Neural cell (in vitro differentiated cells): ENCODE data around the gene WWTR1.

Experiments used
- POLR2AphosphoS5 ChIP-seq: IDR thresholded peaks from 2 replicates; pipeline ENCODE4 v1.6.1; 2012
- SMC3 ChIP-seq: fragments of 450-650 bp; conservative IDR thresholded peaks from 2 replicates; pipeline ENCODE4 v1.6.1; 2014; ENCODE audit warnings: antibody characterized with exemption, mild to moderate bottlenecking, moderate library complexity; ENCODE audit not compliant: poor library complexity
- TF ChIP-seq, protein P1 (sequence below): fragments of 450-650 bp; IDR thresholded peaks from 2 replicates; pipeline ENCODE4 v1.5.1; 2014; ENCODE audit warnings: antibody characterized with exemption, mild to moderate bottlenecking, moderate library complexity; ENCODE audit not compliant: poor library complexity, severe bottlenecking

DNA sequence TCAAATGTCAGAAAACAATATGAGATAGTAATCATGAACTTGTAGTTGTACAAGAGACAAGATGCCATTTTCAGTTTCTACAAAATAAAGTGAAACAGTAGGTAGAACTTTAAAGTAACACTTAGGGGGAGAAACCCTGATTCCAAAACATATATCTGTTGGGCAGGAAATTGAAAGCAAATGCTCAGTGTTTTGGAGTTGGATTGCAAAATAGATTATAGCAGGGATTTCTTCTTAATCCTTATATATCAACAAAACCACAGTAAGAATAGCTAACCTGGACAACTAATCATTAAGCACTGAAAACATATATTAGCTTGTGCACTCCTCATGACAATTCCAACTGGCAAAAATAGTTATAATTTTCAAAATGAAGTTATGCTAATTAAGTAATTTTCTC lies 47.6 kb upstream of the WWTR1 start:
- TF ChIP-seq, protein P1, sequence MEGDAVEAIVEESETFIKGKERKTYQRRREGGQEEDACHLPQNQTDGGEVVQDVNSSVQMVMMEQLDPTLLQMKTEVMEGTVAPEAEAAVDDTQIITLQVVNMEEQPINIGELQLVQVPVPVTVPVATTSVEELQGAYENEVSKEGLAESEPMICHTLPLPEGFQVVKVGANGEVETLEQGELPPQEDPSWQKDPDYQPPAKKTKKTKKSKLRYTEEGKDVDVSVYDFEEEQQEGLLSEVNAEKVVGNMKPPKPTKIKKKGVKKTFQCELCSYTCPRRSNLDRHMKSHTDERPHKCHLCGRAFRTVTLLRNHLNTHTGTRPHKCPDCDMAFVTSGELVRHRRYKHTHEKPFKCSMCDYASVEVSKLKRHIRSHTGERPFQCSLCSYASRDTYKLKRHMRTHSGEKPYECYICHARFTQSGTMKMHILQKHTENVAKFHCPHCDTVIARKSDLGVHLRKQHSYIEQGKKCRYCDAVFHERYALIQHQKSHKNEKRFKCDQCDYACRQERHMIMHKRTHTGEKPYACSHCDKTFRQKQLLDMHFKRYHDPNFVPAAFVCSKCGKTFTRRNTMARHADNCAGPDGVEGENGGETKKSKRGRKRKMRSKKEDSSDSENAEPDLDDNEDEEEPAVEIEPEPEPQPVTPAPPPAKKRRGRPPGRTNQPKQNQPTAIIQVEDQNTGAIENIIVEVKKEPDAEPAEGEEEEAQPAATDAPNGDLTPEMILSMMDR: no peak
- TF ChIP-seq SMC3 (no peak), POLR2AphosphoS5 (no peak)
